Right cardiac atrium (tissue), 5 donors: ENCODE data around the gene PHLPP1. TPM values are rescaled to one million over a fixed set of nuclear protein-coding genes. Genes with fewer than 3 reads are reported as not detected.

Experiments
- ATAC-seq, 2 donors: fragments of 200-7000 bp; cut with Tn5 transposase; one replicate each; pipeline versions ENCODE4 v1.8.0 to v1.9.1; 2020; ENCODE audit warnings: moderate library complexity in 2 of 2, mild to moderate bottlenecking in 1 of 2
- DNase-seq, 3 donors: peaks; one replicate each; pipeline ENCODE4 v3.0.0-alpha.2; 2020
- H3K27ac ChIP-seq: one replicate; pipeline ENCODE4 v1.5.1; 2013; ENCODE audit warnings: mild to moderate bottlenecking, low read length, control low read depth, moderate library complexity
- H3K27me3 ChIP-seq: one replicate; pipeline ENCODE4 v1.6.1; 2013; ENCODE audit not compliant: control insufficient read depth, insufficient read depth
- H3K4me1 ChIP-seq: one replicate; pipeline ENCODE4 v1.6.1; 2013; ENCODE audit warnings: low read length; ENCODE audit not compliant: control insufficient read depth, insufficient read depth
- H3K4me3 ChIP-seq: one replicate; pipeline ENCODE4 v1.5.1; 2013; ENCODE audit warnings: low read length, control low read depth
- H3K9me3 ChIP-seq: one replicate; pipeline ENCODE4 v1.6.1; 2013; ENCODE audit warnings: low read length; ENCODE audit not compliant: control insufficient read depth
- WGBS: extraction: QIAGEN DNeasy Blood & Tissue Kit; methylation state at CpG from one replicate; pipeline ENCODE4 v1.1.7; 2013; 5-methylcytosine and 5-hydroxymethylcytosine counted together
- intact Hi-C, 4 donors: fragments of 100-400 bp; cut with DNase I; formaldehyde crosslinking; loops; one replicate each; pipeline versions ENCODE4 v1.11.0 to v1.14.0; 2022 to 2023
- polyA plus RNA-seq: library from polyadenylated mRNA; stranded (reverse); fragments of 200-250 nt; gene quantifications from one replicate; pipeline ENCODE4 v1.2.3, GENCODE V29; 2013
- total RNA-seq, 4 donors: library from RNA; stranded (reverse); fragmentation: NEBNext Ultra II Directional; extraction: Animal tissue kit (Norgen Biotek cat#: 25700); gene quantifications; one replicate each; pipeline ENCODE4 v1.2.1, GENCODE V29; 2021
- donor health status: healthy with polysubstance abuse.
- donor health status: DM: no; HTN: yes; CAD: no.
- donor health status: DM: no; HTN: no; CAD: no.
- donor health status: DM: no; HTN: yes; CAD: no; lungs with severe emphysema.
- donor health status: DM: yes; HTN: yes; CAD: no.

The PHLPP1 gene
- total and polyA plus RNA-seq, 5 donors: 1.7 to 6.4 (median 4.9) TPM

- no peak for ATAC-seq
- intact Hi-C loops: no loop called here
- Histone ChIP-seq H3K27me3 (no peaks in the 10 kb centered on the region), H3K4me3 (no peak overlapping the region), H3K9me3 (no peaks in the 10 kb centered on the region), H3K4me1 (no peaks in the 10 kb centered on the region), H3K27ac (no peak overlapping the region)
- WGBS: 77% methylated on average over 4 of the region's 4 CpGs
- DNase-seq: no peak
Observed at GRCh38 chr18:62834715-62835114, 119.4 kb downstream of the PHLPP1 start.

- no peaks in the 10 kb centered on the region for H3K9me3 ChIP-seq
- intact Hi-C loops: no loop called here
- H3K27ac ChIP-seq: no peak overlapping the region
- H3K4me1 ChIP-seq: no peaks in the 10 kb centered on the region
- WGBS: 95% methylated on average over 5 of the region's 5 CpGs
- H3K27me3 ChIP-seq: no peaks in the 10 kb centered on the region
- ATAC-seq (no peak), DNase-seq (no peak)
- H3K4me3 ChIP-seq: no peak overlapping the region
Observed at GRCh38 chr18:62837011-62837410, 121.7 kb downstream of the PHLPP1 start.

- ATAC-seq (no peak), DNase-seq (no peak)
- no peak overlapping the region for H3K27ac ChIP-seq
- no peaks in the 10 kb centered on the region for H3K9me3 ChIP-seq
- WGBS: 98% methylated on average over 1 of the region's 1 CpG
- no peaks in the 10 kb centered on the region for H3K27me3 ChIP-seq
- intact Hi-C loops: no loop called here
- H3K4me1 ChIP-seq: no peaks in the 10 kb centered on the region
- no peak overlapping the region for H3K4me3 ChIP-seq
Observed at GRCh38 chr18:62838475-62839098, 123.2 kb downstream of the PHLPP1 start.

GRCh38 chr18:62839874-62840713 is 124.8 kb downstream of the PHLPP1 start:
- Histone ChIP-seq H3K4me3 (no peak overlapping the region), H3K27ac (no peak overlapping the region), H3K4me1 (no peaks in the 10 kb centered on the region), H3K9me3 (no peaks in the 10 kb centered on the region), H3K27me3 (no peaks in the 10 kb centered on the region)
- intact Hi-C loops: no loop called here
- ATAC-seq: no peak
- DNase-seq: no peak
- 95% methylated on average over 2 of the region's 2 CpGs for WGBS

- H3K4me3 ChIP-seq: no peak overlapping the region
- WGBS: 93% methylated on average over 1 of the region's 1 CpG
- intact Hi-C loops: no loop called here
- H3K27me3 ChIP-seq: no peaks in the 10 kb centered on the region
- H3K27ac ChIP-seq: no peak overlapping the region
- DNase-seq: no peak
- no peak for ATAC-seq
- no peaks in the 10 kb centered on the region for H3K9me3 ChIP-seq
- no peaks in the 10 kb centered on the region for H3K4me1 ChIP-seq
Observed at GRCh38 chr18:62841405-62841804, 126.1 kb downstream of the PHLPP1 start.

- Histone ChIP-seq H3K4me1 (no peaks in the 10 kb centered on the region), H3K27ac (no peak overlapping the region), H3K9me3 (no peaks in the 10 kb centered on the region), H3K4me3 (no peak overlapping the region), H3K27me3 (no peaks in the 10 kb centered on the region)
- intact Hi-C loops: no loop called here
- DNase-seq (no peak), ATAC-seq (no peak)
- 88% methylated on average over 1 of the region's 1 CpG for WGBS
Observed at GRCh38 chr18:62842898-62843297, 127.6 kb downstream of the PHLPP1 start.

GRCh38 chr18:62844850-62845643 is 129.7 kb downstream of the PHLPP1 start:
- Histone ChIP-seq H3K4me1 (no peaks in the 10 kb centered on the region), H3K27ac (no peak overlapping the region), H3K4me3 (no peak overlapping the region), H3K27me3 (no peaks in the 10 kb centered on the region), H3K9me3 (no peaks in the 10 kb centered on the region)
- intact Hi-C loops: no loop called here
- DNase-seq (no peak), ATAC-seq (peak in 1 of 2 donors; percentile 26)
- 74% methylated on average over 7 of the region's 7 CpGs for WGBS

- no peaks in the 10 kb centered on the region for H3K4me1 ChIP-seq
- ATAC-seq (no peak), DNase-seq (no peak)
- intact Hi-C loops: no loop called here
- no peak overlapping the region for H3K4me3 ChIP-seq
- H3K9me3 ChIP-seq: no peaks in the 10 kb centered on the region
- no peak overlapping the region for H3K27ac ChIP-seq
- H3K27me3 ChIP-seq: no peaks in the 10 kb centered on the region
Observed at GRCh38 chr18:62846313-62846712, 131.0 kb downstream of the PHLPP1 start.

GRCh38 chr18:62847081-62847480 is 131.7 kb downstream of the PHLPP1 start:
- no peaks in the 10 kb centered on the region for H3K9me3 ChIP-seq
- H3K27me3 ChIP-seq: no peaks in the 10 kb centered on the region
- H3K4me1 ChIP-seq: no peaks in the 10 kb centered on the region
- no peak overlapping the region for H3K4me3 ChIP-seq
- intact Hi-C loops: no loop called here
- H3K27ac ChIP-seq: no peak overlapping the region
- DNase-seq (no peak), ATAC-seq (no peak)
- WGBS: 70% methylated on average over 4 of the region's 4 CpGs

GRCh38 chr18:62848946-62849345 is 133.6 kb downstream of the PHLPP1 start:
- no peak for ATAC-seq
- Histone ChIP-seq H3K9me3 (no peaks in the 10 kb centered on the region), H3K27me3 (no peaks in the 10 kb centered on the region), H3K27ac (no peak overlapping the region), H3K4me3 (no peak overlapping the region), H3K4me1 (no peaks in the 10 kb centered on the region)
- intact Hi-C loops: no loop called here
- DNase-seq: no peak
- 99% methylated on average over 1 of the region's 1 CpG for WGBS
